ENCODE results near the gene C14orf119.

Gene C14orf119

GRCh38 chr14:23127861-23128260, 32.6 kb downstream of the C14orf119 start:
- no peak for DNase-seq

DNA sequence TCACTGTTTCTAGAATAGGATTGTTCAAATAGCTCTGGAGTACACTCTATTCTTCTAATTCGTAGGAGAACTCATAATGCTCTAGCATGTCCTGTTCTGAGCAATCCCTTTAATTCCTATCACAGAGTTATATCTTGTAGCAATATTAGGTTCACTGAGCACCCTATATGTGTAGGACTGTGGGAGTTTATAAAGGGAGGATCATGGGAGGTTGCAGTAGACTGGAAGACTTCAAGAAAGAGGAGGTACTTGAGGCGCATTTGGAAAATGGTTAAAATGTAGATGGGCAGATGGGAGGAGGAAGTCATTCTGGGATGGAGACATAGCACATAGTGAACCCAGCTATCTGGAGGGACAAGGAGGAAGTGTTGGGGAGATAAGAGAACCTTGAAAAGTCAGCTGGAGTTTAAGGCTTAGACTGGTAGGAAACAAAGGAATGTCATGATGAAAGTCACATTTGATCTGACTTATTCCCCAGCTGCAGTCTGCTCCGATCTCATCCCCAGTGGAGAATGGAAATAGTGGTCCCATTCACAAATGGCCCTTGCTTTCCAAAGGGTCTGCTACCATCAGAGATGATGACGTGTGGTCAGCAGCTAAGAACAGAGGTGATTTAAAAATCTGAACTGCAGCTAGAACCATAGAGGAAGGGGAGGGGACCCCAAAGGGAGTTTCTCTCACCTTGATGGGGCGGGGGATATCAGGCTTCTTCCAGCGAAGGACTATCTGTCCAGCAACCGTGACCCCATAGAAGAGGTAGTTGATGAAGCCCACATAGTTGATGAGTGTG, 33.9 kb downstream of the C14orf119 start:
- DNase-seq, result no peak

DNA sequence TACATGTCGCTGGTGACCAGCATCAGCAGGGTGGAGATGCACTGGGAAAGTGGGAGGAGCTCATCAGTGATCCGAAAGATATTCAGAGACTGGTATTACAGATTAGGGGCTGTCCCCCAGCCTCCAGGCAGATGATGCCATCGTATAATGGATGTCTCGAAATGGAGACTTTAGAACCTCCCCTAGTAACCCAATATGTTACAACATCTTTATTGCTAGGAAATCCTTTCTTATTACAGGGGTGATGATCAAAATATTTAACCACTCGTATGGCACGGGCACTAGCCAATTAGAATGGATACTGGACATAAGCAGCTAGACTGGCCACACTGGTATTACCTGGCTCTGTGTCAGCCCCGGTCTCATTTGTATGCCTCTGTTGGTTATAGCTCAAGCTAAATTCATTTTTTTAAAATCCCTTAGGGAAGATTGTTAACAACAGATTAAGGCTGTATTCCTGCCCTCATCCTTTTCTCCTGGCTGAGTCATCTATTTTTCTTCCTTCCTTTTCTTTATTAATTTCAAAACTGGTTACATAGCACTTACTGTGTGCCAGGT, 34.5 kb downstream of the C14orf119 start:
- DNase-seq, result no peak

DNA sequence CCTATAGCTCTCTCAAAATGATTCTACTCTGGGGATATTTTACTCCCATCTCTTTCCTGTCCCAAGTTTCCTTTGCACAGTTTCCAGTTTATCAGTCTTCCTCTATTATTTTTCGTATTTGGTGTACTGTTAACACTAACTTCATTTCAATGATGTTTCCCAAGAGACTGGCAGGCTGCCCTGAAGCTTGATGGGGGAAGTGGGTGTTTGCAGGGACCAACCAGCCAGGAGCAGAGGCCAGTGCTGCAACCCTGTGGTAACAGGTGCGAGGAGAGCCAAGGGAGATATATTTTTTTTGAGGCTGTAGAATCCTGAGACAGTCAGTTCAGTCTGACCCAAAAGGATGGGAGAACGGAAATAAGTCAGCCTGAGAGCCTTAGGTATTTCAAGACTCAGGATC, 35.6 kb downstream of the C14orf119 start:
- no peak for DNase-seq

- no peak for DNase-seq
These were observed 36.2 kb downstream of the C14orf119 start for GRCh38 chr14:23131482-23131881.

DNA sequence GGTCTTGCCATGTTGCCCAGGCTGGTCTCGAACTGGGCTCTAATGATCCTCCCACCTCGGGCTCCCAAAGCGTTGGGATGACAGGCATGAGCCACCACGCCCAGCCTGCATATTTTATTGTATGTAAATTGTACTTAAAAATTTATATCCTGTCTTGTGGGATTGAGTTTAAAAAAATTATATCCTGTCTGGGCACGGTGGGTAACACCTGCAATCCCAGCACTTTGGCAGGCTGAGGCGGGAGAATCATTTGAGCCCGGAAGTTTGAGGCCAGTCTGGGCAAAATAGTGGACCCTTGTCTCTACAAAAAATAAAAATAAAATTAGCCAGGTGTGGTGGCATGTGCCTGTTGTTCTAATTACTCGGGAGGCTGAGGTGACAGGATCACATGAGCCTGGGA, 37.7 kb downstream of the C14orf119 start:
- DNase-seq, result no peak

DNA sequence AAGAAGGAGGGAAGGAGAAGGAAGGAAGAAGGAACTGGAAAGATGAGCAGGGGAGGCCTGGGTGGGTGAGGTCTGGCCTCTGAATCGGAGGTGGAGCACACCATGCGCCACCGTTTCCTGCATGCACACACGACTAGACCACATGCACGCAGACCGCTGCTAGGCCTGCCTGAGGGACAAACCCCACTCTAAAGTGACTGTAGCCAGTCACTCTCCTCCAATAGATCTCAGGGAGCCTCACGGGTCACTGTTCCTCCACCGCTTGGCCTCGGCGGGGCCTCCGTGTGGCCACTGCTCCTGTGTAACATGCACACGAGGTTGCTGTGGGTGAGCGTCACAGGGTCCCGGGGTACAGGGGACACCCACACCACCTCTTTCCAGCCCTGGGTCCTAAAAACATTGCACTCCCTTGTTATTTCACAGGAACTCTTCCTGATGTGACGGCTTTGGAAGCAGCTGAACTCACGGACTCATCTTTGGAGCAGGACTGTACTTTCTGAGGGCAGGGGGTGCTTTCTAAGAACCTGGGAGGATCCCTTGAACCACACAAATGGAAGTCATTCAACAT, 41.3 kb downstream of the C14orf119 start:
- DNase-seq, result no peak

DNA sequence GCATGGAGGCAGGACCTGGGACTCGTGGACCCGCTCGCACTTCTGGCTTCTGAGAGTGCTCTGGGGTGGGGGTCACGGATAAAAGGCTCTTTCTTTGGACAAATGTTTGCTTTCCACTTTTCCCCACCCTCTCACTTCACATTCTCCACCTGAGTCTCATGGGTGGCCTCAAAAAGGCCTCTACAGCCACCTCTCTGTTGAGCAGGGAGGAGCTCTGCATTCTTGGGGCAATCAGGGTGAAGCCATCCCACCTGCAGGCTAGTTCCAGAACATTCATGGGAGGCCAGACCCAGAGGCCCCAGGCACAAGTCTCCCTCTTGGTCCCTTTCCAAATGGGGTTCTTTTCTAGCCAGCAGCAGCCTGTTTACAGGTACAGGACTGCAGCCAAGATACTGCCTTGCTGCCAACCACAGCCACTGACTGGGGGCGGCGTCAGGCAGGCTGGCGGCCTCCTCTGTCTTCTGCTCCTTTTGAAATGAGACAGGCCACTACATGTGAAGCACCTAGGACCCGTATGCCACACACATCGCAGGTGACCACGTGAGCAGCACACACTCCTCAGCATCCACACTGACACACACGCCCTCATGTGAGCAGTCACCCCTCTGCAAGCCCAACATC, 42.0 kb downstream of the C14orf119 start:
- DNase-seq, result no peak

DNA sequence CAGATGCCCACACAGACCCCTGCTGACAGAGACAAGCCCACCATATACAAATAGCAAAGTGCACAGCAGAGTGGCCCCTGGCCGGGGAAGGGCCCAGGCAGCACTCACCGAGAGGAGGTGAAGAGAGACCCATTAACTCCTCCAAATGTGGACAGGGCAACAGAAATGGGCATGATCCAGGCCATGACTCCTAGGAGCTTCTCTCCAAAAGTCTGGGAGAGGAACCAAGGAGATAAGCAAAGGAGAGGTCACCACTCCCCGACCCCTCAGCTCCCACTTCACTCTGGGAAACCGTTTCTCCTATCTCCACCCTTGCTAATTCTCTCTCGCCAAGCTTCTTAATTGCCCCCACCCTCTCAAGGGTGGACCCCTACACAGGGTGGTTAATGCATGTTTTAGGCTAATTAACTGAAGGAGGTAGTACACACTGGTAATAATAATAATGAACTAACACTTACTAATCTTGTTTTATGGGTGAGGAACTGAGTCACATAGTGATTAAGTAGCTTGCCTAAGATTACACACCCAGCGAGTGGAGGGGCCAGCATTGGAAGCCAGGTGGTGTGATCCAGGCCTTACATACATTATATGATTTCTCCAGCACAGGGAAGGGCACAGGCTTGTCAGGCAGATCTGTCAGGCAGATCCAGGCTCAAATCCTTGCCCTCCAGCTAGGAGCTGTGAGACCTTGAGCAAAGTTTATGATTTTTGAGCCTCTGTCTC, 42.7 kb downstream of the C14orf119 start:
- no peak for DNase-seq

GRCh38 chr14:23139874-23140273, 44.6 kb downstream of the C14orf119 start:
- DNase-seq, result no peak

GRCh38 chr14:23140371-23140770, 45.1 kb downstream of the C14orf119 start:
- no peak for DNase-seq

DNA sequence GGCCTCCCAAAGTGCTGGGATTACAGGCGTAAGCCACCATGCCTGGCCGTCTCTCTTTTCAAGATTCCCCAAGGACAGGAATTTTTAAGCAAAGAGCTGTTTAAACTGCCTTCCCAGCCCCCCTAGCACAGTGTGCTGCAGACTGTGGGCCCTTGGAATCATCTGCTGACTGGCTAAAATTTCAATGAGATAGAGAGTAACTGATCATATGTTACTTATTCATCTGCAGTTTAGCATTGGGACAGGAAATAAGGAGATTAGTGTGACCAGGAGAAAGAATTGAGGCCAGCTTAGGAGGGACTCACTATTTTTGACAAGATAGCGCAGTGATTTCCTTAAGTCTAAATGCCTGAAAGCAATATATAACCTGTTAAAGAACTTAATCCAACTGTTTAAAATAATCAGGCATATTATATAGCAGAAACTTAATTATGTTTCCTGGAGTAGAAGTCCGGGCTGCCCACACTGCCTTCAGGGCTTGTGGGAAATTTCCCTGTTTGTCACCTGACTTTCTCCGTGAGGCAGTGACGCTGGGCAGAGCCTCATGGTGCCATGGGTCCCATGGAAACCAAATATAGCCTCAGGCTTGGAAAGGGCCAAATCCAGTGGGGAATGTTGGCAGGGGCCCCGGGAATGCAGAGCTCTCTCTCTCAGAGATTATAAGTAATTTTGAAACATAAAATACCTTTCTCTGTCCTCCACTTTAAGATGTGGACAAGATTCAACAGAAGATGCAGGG, 46.6 kb downstream of the C14orf119 start:
- DNase-seq, result no peak

DNA sequence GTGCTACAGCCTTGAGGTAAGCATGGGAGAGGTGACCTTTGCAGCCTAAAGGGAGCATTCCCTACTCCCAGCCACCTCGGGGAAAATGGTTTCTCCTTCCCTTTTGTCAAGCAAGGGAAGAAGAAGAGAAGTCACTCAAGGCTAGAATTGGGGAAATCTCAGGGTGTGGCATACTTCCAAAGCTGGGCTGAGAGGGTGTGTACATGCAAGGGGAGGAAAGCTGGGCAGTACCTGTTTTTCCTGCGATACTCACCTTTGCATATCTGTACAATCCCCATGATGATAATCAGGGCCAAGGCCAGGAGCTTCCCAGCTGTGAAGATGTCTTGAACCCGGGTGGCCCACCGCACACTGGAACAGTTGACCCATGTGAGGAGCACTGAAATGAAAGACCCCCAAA, 47.5 kb downstream of the C14orf119 start:
- no peak for DNase-seq

GRCh38 chr14:23143911-23144310, 48.6 kb downstream of the C14orf119 start:
- DNase-seq, result no peak

DNA sequence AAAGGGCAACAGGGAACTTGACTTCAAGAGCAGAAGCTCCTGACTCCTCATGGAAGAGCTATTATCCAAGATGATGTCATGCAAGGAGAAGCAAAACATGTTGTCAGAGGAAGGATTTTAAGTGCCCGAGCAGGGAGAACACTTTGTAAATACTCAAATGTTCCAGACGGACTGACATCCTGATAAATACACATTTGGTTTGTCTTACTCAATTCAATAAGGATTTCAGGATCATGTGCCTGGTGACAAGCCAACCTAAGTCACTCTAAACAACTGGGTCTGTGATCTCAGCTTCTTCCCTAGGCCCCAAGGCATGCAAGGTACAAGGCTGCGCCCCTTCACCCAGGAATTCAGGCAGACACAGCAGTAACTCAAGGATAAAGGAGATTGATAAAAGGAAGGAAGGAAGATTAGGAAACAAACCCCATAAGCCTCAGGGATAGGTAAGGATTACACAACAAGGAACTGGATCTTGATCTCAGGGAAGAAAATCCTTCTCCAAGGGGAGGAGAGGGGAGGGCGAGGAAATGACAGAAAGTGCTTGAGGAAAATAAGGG, 50.6 kb downstream of the C14orf119 start:
- DNase-seq, result no peak

- DNase-seq, result no peak
These were observed 51.1 kb downstream of the C14orf119 start for GRCh38 chr14:23146351-23146910.

- no peak for DNase-seq
These were observed 51.7 kb downstream of the C14orf119 start for GRCh38 chr14:23146980-23147379.

DNA sequence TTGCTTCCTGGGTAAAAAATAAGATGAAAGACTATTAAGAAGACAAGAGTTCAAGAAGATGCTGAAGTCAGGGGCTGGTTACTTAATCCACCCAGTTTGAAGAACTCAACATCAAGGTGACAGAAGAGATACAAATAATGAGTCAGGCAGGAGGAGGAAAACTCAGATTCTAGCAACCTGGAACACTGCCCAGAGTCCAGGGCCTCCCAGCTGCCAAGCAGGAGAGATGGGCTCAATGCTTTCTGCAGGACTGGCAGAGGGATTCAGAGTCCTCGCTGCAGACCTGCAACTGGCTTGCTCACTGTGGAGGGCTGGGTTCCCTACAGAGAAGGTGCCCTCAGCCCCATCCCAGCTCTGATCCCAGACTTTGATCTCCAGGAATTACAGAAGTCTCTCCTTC, 52.4 kb downstream of the C14orf119 start:
- DNase-seq, result no peak

GRCh38 chr14:23148591-23149249, 53.4 kb downstream of the C14orf119 start:
- no peak for DNase-seq

DNA sequence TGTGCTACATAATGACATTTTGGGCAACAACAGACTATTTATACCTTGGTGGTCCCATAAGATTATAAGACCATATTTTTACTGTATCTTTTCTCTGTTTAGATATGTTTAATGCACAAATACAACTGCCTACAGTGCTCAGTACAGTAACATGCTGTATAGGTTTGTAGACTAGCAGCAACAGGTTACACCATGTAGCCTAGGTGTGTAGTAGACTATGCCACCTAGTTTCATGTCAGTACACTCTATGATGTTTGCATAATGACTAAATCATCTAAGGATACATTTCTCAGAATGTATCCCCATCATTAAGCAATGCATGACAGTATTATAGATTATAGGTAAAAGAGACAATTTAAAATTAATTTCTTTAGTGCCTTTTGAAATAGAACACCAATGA, 54.4 kb downstream of the C14orf119 start:
- DNase-seq, result no peak

All from CD4-positive, alpha-beta T cell treated with Interleukin-17A for 4 hours (primary cell).